ENCODE measurements around the gene CEP63.

Gene CEP63

GRCh38 chr3:134485718-134486576 lies at the start of gene CEP63, which contains the start of gene ANAPC13:
Gene CEP63, plus strand, starts transcription at chr3:134486057. Its CDS starts 9,264 bp downstream, at chr3:134495321.
Gene ANAPC13, minus strand, starts transcription at chr3:134485985. Its CDS starts 3,081 bp downstream, at chr3:134482904.
- peak within 1 kb of the TSS; percentile 89 for H3K4me3 ChIP-seq (ENCODE audit: low read depth, low read length)
- TF ChIP-seq CTCF (IDR thresholded peaks at IDR 0.05; ENCODE audit: control insufficient read depth, extremely low read depth, insufficient read depth), result no peak
- peak; percentile 98 for DNase-seq (ENCODE audit: low read depth)

- no peak overlapping the region for H3K4me3 ChIP-seq (ENCODE audit: low read depth, low read length)
- TF ChIP-seq CTCF (IDR thresholded peaks at IDR 0.05; ENCODE audit: control insufficient read depth, extremely low read depth, insufficient read depth), result no peak
- no peak for DNase-seq (ENCODE audit: low read depth)
Observed at GRCh38 chr3:134437211-134437752, 48.6 kb upstream of the CEP63 start.

- DNase-seq (ENCODE audit: low read depth), result no peak
- H3K4me3 ChIP-seq (ENCODE audit: low read depth, low read length), result no peak overlapping the region
- no peak for TF ChIP-seq CTCF (IDR thresholded peaks at IDR 0.05; ENCODE audit: control insufficient read depth, extremely low read depth, insufficient read depth)
Observed at GRCh38 chr3:134441321-134441720, 44.5 kb upstream of the CEP63 start.

- no peak for DNase-seq (ENCODE audit: low read depth)
- H3K4me3 ChIP-seq (ENCODE audit: low read depth, low read length), result no peak overlapping the region
- TF ChIP-seq CTCF (IDR thresholded peaks at IDR 0.05; ENCODE audit: control insufficient read depth, extremely low read depth, insufficient read depth), result no peak
Observed at GRCh38 chr3:134441821-134442220, 44.0 kb upstream of the CEP63 start.

GRCh38 chr3:134445095-134445494 lies 40.8 kb upstream of the CEP63 start:
- TF ChIP-seq CTCF (IDR thresholded peaks at IDR 0.05; ENCODE audit: control insufficient read depth, extremely low read depth, insufficient read depth), result no peak
- no peak overlapping the region for H3K4me3 ChIP-seq (ENCODE audit: low read depth, low read length)
- no peak for DNase-seq (ENCODE audit: low read depth)

- H3K4me3 ChIP-seq (ENCODE audit: low read depth, low read length), result no peak overlapping the region
- no peak for TF ChIP-seq CTCF (IDR thresholded peaks at IDR 0.05; ENCODE audit: control insufficient read depth, extremely low read depth, insufficient read depth)
- peak; percentile 71 for DNase-seq (ENCODE audit: low read depth)
Observed at GRCh38 chr3:134445636-134446035, 40.2 kb upstream of the CEP63 start.
